GM12892 (cell line): ENCODE measurements around the gene OPRM1. TPM values are rescaled to one million over a fixed set of nuclear protein-coding genes. Genes with fewer than 3 reads are reported as not detected.

Experiments used
- DNase-seq: peaks from one replicate; pipeline ENCODE4 v3.0.0; 2011; ENCODE audit not compliant: insufficient read length
- FAIRE-seq: peaks from 2 replicates; lab custom pipeline; 2011; peaks lifted over from hg19 to GRCh38; lab: Jason Lieb, UNC
- POLR2A ChIP-seq: IDR thresholded peaks from 2 replicates; pipeline ENCODE4 v1.6.1; 2011; ENCODE audit warnings: low read depth, low read length, control low read depth
- POLR2AphosphoS5 ChIP-seq: IDR thresholded peaks from 2 replicates; pipeline ENCODE4 v1.6.1; 2011; ENCODE audit warnings: low read depth, low read length, control low read depth
- TAF1 ChIP-seq: IDR thresholded peaks from 2 replicates; pipeline ENCODE4 v1.6.1; 2011; ENCODE audit warnings: low read depth, mild to moderate bottlenecking, control low read depth, low read length, borderline replicate concordance
- polyA plus RNA-seq: library from polyadenylated mRNA; unstranded; fragments of >200 nt; gene quantifications from one replicate; pipeline ENCODE4 v1.2.1, GENCODE V29; 2012; ENCODE audit warnings: missing spikeins, inconsistent platforms; ENCODE audit not compliant: missing spikeins

OPRM1 gene
- not detected for polyA plus RNA-seq

DNA sequence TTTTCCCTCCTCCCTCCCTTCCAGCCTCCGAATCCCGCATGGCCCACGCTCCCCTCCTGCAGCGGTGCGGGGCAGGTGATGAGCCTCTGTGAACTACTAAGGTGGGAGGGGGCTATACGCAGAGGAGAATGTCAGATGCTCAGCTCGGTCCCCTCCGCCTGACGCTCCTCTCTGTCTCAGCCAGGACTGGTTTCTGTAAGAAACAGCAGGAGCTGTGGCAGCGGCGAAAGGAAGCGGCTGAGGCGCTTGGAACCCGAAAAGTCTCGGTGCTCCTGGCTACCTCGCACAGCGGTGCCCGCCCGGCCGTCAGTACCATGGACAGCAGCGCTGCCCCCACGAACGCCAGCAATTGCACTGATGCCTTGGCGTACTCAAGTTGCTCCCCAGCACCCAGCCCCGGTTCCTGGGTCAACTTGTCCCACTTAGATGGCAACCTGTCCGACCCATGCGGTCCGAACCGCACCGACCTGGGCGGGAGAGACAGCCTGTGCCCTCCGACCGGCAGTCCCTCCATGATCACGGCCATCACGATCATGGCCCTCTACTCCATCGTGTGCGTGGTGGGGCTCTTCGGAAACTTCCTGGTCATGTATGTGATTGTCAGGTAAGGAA is at the start of gene OPRM1:
TSS of gene OPRM1 (plus strand) at position 10 of the 612 bp plus-strand sequence. CDS start at position 315, 305 bp downstream.
- no peak for FAIRE-seq
- peak; percentile 5 for DNase-seq
- TF ChIP-seq POLR2A: no peak
- no peak for TF ChIP-seq POLR2AphosphoS5
- TF ChIP-seq TAF1: no peak

DNA sequence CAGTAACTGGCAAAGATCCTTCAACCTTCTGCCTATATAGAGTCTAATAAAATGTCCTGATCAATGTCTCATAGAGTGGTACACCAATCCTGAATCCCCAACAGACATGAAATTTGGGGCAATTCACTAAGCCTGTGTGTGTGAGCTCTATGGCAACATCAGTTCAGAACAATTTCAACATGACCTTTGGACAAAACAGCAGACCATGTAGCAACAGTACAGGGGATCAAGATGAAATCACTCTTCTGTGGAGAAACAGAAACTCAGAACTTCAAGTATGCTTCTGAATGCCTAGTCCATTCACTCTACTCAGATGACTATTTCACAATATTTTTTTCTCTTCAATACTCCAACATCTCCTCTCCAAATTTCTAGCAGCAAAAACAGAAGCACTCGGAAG is 49.1 kb upstream of the OPRM1 start:
- FAIRE-seq: no peak

DNA sequence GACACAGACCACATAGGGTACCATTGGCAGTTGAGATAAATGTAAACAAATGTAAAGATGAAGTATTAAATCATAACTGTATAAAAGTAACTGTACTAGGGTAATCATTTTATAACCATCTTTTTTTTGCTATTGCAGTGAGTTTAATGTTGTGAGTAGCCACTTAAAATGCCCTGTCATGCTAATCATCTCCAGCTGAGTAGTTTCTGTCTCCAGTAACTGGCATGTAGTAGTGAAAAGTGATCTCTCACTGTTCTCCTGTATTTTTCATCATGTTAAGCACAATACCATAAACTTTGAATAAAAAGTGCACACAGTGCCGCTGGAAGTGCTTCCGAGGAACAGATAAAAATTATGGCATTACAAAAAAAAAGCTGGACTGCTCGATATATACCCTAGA is 45.0 kb upstream of the OPRM1 start:
- DNase-seq (no peak), FAIRE-seq (no peak)
- TF ChIP-seq POLR2AphosphoS5 (no peak), TAF1 (no peak), POLR2A (no peak)

More for the DNA sequence above, 49.1 kb upstream of the OPRM1 start:
- TF ChIP-seq POLR2A: no peak
- no peak for TF ChIP-seq TAF1
- TF ChIP-seq POLR2AphosphoS5: no peak
- DNase-seq: no peak

DNA sequence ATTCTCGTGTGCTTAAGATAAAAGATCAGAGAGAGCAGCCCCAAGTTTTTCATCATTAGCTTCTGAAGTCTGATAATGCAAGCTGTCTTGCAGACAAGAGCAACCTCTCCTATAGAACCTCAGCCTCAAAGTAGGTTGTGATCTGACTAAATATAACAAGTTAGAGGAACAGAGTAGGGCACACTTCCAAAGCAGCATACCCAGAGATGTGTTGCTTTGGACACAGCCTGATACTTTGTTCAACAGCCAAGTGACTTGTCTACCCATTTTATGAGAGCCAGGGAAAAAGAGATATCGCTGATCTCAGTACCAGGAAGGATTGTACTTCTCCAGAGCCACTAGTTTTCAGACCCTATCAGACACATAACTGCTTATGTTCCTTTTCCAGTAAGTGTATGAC is 44.2 kb upstream of the OPRM1 start:
- no peak for TF ChIP-seq POLR2A
- TF ChIP-seq POLR2AphosphoS5: no peak
- TF ChIP-seq TAF1: no peak
- no peak for DNase-seq
- no peak for FAIRE-seq

DNA sequence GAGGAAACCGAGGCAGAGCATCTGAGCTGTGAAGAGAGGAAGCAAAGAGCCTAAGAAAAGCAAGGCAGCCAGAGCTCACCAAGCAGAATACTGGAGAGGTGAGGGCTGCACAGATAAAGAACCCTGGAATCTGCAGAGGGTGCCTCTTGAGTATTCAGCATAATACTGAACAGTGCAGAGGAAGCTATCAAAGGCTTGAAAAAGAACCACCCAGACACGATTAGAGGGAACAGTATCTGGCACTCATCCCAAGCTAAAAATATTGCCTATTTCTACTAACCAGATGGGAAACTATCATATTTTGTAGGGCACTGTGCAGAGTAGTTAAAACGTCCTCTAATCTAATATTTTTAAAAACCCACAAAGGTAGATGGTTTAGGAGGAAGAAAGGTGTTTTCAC is 41.8 kb upstream of the OPRM1 start:
- DNase-seq (no peak), FAIRE-seq (no peak)
- TF ChIP-seq TAF1 (no peak), POLR2A (no peak), POLR2AphosphoS5 (no peak)

DNA sequence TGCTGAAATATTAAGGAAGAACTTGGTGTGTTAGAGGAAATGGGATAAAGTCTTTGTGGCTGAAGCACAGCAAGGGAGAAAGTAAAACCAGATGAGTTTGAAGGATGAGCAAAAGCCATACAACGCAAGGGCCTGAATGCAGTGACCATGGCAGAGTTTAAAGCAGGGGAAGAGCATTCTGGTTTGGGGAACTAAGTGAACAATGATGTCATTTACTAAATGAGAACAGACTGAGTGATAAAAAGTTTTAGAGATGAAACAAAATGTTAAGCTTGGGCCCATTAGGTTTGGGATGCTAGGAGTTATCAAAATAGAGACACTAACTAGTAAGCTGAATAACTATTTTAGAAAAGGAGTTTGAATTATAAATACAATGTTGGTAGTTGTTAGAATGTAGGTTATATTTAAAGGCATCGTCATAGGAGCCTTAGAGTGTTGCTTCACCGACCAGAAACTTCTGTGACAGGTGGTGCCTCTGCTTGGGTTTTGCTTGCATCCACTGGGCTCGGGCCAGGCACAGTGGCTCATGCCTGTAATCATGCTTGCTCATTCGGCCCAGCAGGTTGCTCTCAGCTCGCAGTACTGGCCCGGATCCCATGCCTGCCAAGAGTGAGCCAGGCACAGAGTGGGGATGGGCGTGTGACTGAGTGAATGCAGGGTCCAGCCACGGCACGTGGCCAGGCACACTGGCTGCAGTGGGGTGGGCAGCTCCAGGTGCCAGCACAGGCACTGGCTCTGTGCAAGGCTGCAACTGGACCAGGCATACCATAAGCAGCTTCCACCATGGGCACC is 37.4 kb upstream of the OPRM1 start:
- TF ChIP-seq POLR2AphosphoS5: no peak
- TF ChIP-seq TAF1: no peak
- TF ChIP-seq POLR2A: no peak
- no peak for FAIRE-seq
- DNase-seq: no peak

DNA sequence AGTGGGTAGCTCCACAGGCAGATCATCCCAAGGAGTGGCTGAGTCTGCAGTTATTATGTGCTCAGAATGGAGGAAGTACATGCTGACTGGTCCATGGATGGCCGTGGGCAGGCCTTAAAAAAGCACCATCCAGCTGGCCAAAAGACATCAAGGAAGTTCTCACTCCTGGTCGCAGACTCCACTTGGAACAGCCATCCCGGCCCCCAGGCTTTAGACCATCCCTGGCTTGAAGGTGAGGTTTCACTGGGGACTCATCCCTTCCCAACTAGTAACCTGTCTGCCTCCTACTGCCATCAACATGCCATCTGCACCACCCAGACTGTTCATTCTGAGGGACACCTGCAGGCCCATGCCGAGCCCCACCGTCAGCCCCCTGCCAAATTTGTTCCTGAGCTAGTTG is 36.1 kb upstream of the OPRM1 start:
- FAIRE-seq: no peak

DNA sequence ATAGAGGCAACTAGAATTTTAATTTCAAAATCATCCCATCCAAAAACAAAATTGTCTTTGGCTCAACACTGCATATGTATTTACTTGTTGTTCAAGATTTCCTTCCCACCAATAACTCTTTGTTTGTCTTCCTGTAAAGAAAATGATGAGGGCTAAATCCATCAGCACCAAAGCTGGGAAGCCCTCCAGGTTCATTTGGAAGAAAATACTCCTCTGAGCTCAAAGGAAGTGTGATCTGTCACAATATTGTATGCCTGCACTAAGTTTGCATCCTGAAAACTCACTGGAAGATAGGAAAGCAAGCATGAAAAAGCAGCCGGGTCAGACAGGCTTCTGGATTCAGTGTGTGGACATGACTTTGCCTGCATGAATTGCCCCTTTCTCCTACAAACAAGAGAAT is 28.7 kb upstream of the OPRM1 start:
- FAIRE-seq (no peak), DNase-seq (no peak)
- no peak for TF ChIP-seq POLR2AphosphoS5
- TF ChIP-seq TAF1: no peak
- no peak for TF ChIP-seq POLR2A

More for the DNA sequence above, 36.1 kb upstream of the OPRM1 start:
- TF ChIP-seq TAF1 (no peak), POLR2A (no peak), POLR2AphosphoS5 (no peak)
- no peak for DNase-seq

DNA sequence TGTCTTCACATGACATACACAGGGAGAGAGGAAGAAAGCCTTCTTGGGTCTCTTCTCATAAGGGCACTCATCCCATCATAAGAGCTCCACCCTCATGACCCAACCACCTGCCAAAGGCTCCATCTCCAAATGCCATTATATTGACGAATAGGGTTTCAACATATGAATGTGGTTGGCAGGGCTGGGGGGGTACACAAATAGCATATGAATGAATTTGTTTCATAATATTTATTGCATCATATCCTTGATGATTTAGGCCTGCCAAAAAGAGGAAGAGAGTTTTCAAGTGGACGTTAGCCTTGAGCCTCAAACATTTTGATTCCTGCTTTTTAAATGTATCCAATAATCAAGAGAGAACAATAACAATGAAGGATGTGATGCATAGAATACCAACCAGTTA is 26.2 kb upstream of the OPRM1 start:
- DNase-seq (no peak), FAIRE-seq (no peak)

DNA sequence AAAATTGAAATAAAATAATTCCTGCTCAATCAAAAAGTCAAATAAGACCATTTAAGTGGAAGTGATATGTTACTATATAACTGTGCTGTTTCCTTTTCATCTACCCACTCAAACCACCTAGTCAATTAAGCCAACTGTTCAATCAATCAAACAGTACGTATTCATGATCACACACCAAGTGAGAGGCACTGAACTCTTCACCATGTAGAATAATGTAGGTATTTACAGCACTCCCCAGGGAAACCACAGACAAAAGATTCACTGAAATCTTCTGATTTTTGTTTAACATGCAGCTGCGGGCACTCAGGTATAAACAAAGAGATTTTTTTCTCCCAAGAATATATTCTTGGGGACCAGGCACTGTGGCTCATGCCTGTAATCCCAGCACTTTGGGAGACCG is 21.3 kb upstream of the OPRM1 start:
- no peak for FAIRE-seq
- TF ChIP-seq POLR2A: no peak
- no peak for TF ChIP-seq POLR2AphosphoS5
- TF ChIP-seq TAF1: no peak

More for the DNA sequence above, 26.2 kb upstream of the OPRM1 start:
- TF ChIP-seq TAF1 (no peak), POLR2A (no peak), POLR2AphosphoS5 (no peak)

DNA sequence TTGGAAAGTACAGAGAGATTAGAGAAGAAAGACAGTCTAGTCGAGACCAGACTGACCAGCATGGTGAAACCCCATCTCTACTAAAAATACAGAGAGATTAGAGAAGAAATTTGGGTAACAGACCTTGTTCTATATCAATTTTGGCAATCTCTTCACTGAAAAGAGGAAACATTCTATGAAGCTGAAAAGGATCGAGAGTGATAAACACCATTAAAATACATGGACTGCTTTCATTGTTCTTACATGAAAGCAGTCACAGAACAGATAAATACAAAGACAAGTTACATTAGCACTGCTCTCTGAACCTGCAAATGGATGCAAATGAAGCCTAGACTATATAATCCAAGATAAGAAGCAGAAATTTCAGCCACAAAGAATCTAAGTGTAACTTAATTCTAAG is 8.4 kb upstream of the OPRM1 start:
- no peak for DNase-seq
- TF ChIP-seq TAF1 (no peak), POLR2AphosphoS5 (no peak), POLR2A (no peak)
- FAIRE-seq: no peak

More for the DNA sequence above, 21.3 kb upstream of the OPRM1 start:
- no peak for DNase-seq

DNA sequence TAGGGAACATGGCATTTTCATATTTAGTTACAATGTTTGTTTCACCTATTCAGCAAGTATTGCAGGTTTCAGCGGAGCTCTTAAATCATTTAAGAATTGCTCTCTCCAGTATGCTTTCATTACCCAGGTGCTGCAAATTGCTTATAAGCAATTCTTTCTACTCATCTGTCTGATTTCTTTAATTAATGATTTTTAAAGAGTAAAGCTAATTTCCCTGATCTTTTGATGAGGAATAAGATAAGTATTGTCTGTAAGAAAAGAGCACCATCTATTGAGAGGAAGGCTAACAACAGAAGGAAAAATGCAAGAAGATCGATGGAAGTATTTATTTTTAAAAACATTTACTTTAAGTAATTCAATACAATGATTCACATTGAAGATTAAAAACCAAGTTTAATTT is 2.0 kb downstream of the OPRM1 start:
- no peak for FAIRE-seq
- no peak for DNase-seq
- TF ChIP-seq POLR2A: no peak
- no peak for TF ChIP-seq POLR2AphosphoS5
- no peak for TF ChIP-seq TAF1

DNA sequence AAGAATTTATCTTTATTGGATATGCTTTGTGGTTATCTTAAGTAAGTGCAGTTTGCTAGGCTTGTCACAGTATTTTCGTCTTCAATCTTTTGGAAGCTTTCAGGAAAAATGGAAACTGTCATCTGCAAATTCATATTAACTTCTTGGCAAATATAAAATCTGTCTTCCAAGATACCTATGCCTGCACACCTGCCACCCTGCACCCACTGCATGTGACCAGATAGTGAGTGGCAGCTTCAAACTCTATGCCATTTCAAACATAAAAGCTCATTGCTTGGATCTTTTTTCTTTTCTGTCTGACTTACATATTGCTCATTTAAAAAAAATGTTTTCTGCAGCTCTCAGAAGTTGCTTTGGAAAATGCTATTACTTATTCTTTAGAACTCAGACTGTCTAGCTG is 14.1 kb downstream of the OPRM1 start:
- no peak for TF ChIP-seq TAF1
- TF ChIP-seq POLR2A: no peak
- TF ChIP-seq POLR2AphosphoS5: no peak
- DNase-seq (no peak), FAIRE-seq (no peak)
